GM12864 (cell line): ENCODE measurements around the gene RAD50.

Experiments
- DNase-seq: peaks from one replicate; pipeline ENCODE4 v3.0.0-alpha.2; 2011; ENCODE audit warnings: low read depth
- H3K4me3 ChIP-seq: 2 replicates; pipeline ENCODE4 v1.5.1; 2011; ENCODE audit warnings: mild to moderate bottlenecking, low read depth, low read length, control low read depth
- TF ChIP-seq, protein P1 (sequence below): IDR thresholded peaks from 2 replicates; pipeline ENCODE4 v1.5.1; 2011; ENCODE audit warnings: low read depth, mild to moderate bottlenecking, moderate library complexity, low read length, control low read depth, inconsistent platforms; ENCODE audit errors: missing control alignments

Gene RAD50

DNA sequence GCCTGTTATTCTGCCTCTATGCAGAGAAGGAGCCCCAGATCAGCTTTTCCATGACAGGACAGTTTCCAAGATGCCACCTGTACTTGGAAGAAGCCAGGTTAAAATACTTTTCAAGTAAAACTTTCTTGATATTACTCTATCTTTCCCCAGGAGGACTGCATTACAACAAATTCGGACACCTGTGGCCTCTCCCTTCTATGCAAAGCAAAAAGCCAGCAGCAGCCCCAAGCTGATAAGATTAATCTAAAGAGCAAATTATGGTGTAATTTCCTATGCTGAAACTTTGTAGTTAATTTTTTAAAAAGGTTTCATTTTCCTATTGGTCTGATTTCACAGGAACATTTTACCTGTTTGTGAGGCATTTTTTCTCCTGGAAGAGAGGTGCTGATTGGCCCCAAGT lies 116.7 kb downstream of the RAD50 start:
- TF ChIP-seq, protein P1, sequence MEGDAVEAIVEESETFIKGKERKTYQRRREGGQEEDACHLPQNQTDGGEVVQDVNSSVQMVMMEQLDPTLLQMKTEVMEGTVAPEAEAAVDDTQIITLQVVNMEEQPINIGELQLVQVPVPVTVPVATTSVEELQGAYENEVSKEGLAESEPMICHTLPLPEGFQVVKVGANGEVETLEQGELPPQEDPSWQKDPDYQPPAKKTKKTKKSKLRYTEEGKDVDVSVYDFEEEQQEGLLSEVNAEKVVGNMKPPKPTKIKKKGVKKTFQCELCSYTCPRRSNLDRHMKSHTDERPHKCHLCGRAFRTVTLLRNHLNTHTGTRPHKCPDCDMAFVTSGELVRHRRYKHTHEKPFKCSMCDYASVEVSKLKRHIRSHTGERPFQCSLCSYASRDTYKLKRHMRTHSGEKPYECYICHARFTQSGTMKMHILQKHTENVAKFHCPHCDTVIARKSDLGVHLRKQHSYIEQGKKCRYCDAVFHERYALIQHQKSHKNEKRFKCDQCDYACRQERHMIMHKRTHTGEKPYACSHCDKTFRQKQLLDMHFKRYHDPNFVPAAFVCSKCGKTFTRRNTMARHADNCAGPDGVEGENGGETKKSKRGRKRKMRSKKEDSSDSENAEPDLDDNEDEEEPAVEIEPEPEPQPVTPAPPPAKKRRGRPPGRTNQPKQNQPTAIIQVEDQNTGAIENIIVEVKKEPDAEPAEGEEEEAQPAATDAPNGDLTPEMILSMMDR = no peak
- no peak for DNase-seq
- no peak overlapping the region for H3K4me3 ChIP-seq

DNA sequence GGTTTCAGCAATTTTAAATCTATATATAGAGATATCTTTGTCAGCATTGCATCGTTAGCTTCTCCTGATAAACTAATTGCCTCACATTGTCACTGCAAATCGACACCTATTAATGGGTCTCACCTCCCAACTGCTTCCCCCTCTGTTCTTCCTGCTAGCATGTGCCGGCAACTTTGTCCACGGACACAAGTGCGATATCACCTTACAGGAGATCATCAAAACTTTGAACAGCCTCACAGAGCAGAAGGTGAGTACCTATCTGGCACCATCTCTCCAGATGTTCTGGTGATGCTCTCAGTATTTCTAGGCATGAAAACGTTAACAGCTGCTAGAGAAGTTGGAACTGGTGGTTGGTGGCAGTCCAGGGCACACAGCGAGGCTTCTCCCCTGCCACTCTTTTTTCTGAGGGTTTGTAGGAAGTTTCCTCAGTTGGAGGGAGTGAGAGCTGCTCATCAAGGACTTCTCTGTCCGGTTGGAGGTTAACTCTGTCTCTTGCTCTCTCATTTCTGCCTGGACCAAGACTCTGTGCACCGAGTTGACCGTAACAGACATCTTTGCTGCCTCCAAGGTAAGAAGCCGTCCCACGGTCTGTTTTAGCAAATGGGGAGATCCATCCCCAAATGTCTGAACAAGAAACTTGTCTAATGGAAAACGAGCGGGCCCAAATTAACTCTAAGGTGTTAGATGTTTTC lies 117.3 kb downstream of the RAD50 start, which contains the start of gene IL4:
Gene IL4, plus strand, starts transcription at position 51 of the 692 bp plus-strand sequence. Its CDS starts 62 bp downstream, at position 113.
- peak within 1 kb of the TSS; percentile 24 for H3K4me3 ChIP-seq
- TF ChIP-seq, protein P1 = no peak
- no peak for DNase-seq

DNA sequence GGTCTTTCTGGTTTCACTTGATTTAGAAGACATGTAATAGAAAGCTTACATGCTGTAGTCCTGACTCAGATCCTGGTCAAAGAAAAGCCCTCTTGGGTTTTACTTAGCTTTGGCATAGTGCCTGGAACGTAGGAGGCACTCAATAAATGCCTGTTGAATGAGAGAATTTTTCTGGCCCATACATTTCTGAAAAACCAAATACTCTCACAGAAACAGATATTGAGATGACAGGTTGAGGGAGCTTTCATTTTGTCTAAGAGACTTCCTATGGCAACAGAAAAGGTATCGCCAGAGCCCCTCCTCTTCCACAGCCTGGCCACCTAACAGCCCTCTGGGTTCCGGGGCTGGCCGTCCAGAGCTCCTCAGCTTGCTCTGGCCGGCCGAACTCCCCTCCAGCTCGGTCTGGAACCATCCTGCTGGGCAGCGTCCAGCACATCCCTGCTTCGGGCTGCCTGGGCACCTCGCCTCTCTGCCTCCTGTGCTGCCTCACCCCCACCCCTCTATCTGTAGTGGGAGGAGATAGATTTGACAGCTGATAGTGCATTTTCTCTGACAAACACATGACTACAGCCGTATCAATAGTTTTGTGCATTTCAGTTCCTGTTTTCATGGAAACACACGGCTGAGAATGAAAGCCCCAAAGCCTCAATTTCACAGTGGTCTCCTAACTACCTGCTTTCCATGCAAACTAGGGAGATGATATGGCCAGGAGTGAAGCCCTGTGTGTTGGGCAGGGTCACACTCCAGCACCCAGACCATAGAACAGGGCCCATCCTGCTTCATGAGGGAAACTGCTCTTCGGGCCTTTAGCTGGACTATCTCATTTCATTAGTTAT lies 118.1 kb downstream of the RAD50 start:
- peak; percentile 72 for DNase-seq
- TF ChIP-seq, protein P1 = no peak
- peak overlapping the region; percentile 24 for H3K4me3 ChIP-seq

DNA sequence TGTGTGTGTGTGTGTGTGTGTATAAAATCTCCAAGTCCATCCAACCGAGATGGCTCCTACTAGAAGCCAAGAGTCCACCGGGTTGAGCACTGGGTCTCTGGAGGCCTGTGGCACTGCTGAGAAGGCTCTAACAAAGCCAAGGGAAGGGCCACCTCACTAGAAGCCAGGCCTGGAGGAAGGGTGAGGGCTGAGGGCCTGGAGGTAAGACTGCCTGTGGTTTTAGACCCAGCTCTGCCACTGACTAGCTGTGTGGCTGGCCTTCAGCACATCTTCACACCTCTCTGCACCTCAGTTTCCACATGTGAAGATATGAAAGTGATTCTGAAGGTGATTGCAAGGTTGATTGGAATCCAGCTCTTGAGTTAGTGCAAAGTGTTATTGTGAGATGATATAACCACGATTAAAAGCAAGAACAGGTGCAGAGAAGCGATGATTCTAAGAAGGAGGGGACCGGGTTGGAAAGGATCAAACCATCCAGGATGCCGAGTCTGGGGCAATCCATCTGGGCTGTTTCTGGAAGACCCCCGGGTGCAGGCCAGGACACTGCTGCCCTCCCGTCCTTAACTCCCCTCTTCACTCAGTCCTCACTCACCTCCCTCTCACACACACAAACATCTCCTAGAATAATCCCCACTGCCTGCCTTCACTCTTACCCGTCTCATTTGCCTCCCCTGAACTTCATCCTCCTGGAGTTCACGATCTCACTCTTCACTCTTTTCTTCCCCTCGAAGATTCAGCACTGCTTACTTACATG lies 119.3 kb downstream of the RAD50 start:
- DNase-seq = no peak
- TF ChIP-seq, protein P1 = no peak
- H3K4me3 ChIP-seq = no peak overlapping the region

DNA sequence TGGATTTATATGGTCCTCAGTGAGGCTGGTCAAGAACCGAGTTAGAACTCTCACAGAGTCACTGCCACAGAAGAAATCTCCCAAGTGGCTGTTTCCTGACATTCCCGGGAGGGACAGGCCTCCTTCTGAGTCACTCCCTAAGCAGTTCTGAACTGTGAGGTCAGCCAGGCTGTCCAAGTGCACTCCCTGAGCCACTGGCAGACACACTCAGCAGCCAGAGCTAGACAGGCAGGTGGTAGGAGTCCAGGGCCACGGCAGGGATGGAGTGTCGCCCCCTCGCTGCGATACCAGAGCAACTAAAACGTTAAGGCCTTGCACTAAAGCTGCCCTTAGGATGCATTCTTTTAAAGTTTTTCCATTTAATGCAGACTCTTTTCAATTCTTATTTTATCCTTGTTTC lies 120.4 kb downstream of the RAD50 start:
- H3K4me3 ChIP-seq = no peak overlapping the region
- DNase-seq = no peak

DNA sequence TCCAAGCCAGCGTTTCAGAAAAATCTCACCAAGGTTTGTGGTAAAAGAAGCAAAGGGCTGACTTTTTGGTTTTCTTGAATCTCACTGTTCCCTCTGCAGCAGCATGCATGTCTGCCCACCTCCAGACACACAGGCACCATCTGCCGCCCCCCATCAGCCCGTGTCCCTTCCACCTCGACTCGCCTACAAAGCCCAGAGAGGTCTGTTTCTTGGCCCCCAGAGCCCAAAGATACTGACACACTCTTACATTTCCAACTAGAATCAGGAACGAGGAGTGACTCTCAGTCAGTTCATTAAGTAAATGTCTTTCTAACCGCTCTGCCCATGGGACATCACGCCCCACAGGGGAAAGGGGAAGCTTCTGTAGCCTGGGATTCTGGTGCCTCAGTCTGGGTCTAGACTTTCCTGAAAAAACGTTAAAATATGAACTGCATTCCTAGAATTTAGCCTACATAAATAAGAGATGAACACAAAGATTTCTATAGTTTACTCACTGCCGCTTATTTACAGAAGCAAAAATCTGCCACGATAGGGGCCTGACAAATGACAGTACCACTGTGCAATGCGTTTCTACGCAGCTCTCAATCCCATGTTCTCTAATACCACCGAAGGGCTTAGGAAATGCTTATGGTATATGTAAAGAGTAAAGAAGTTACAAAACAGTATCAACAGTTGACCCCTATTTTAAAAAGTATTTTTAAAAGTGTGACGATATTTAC lies 121.1 kb downstream of the RAD50 start:
- no peak for DNase-seq
- TF ChIP-seq, protein P1 = no peak
- no peak overlapping the region for H3K4me3 ChIP-seq

More for the DNA sequence above, 120.4 kb downstream of the RAD50 start:
- TF ChIP-seq, protein P1 = no peak
